ENCODE data around the gene ATP1A2.

GRCh38 chr1:160178731-160179130 is 63.2 kb downstream of the ATP1A2 start:
- TF ChIP-seq CTCF (IDR thresholded peaks at IDR 0.05) (no peak), POLR2A (IDR thresholded peaks at IDR 0.05) (no peak)
